A673 (cell line): ENCODE data around the gene SRXN1.

Experiments used
- EZH2 ChIP-seq: fragments of 200-600 bp; sonication (generic); IDR thresholded peaks from 2 replicates; pipeline ENCODE4 v1.6.1; 2017; ENCODE audit warnings: borderline replicate concordance, low read depth, mild to moderate bottlenecking, mixed read lengths, antibody characterized with exemption, low read length; ENCODE audit not compliant: poor library complexity, severe bottlenecking
- TF ChIP-seq, protein P1 (sequence below): fragments of 300-800, 200-600 bp; sonication (generic); conservative IDR thresholded peaks from 2 replicates; pipeline ENCODE4 v1.5.1; 2017; ENCODE audit warnings: low read depth, mild to moderate bottlenecking, antibody characterized with exemption, low read length, moderate library complexity, mixed read lengths

DNA sequence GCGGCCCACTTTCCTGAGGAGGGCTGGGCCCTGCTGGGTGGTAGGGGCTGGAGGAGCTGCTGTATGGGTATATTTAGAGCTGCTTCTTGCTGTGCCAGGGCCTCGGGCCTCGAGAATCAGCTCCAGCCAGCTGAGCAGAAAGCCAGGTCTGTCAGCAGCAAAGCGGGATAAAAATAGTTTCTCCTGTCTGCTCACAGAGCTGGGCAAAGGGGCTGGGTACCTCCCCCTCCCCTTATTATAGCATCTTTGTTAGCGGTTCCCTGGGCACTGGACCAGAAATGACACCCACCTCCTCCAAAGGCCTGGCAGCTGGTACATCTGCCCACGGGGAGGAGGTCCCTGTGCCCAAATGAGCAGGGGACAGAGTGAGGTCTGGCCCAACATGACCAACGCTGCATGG, 16.6 kb upstream of the SRXN1 start:
- TF ChIP-seq, protein P1, sequence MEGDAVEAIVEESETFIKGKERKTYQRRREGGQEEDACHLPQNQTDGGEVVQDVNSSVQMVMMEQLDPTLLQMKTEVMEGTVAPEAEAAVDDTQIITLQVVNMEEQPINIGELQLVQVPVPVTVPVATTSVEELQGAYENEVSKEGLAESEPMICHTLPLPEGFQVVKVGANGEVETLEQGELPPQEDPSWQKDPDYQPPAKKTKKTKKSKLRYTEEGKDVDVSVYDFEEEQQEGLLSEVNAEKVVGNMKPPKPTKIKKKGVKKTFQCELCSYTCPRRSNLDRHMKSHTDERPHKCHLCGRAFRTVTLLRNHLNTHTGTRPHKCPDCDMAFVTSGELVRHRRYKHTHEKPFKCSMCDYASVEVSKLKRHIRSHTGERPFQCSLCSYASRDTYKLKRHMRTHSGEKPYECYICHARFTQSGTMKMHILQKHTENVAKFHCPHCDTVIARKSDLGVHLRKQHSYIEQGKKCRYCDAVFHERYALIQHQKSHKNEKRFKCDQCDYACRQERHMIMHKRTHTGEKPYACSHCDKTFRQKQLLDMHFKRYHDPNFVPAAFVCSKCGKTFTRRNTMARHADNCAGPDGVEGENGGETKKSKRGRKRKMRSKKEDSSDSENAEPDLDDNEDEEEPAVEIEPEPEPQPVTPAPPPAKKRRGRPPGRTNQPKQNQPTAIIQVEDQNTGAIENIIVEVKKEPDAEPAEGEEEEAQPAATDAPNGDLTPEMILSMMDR = no peak
- TF ChIP-seq EZH2 = no peak
